Vagina (tissue), 2 donors: ENCODE measurements around the gene PTGR3. TPM values are rescaled to one million over a fixed set of nuclear protein-coding genes. Genes with fewer than 3 reads are reported as not detected.
A peak's percentile ranks its signal among the peaks of the same experiment; 100 is the strongest.

Experiments
- DNase-seq, 2 donors: peaks; one replicate each; pipeline ENCODE4 v3.0.0-alpha.2; 2017; ENCODE audit errors: extremely low spot score in 2 of 2
- H3K27ac ChIP-seq: fragments of 200-600 bp; sonication (generic); one replicate; pipeline ENCODE4 v1.5.1; 2019
- H3K27me3 ChIP-seq: fragments of 200-600 bp; sonication (generic); one replicate; pipeline ENCODE4 v1.5.1; 2019
- H3K36me3 ChIP-seq, 2 donors: fragments of 200-600 bp; sonication (generic); one replicate each; pipeline ENCODE4 v1.5.1; 2017 to 2019
- H3K4me1 ChIP-seq: fragments of 200-600 bp; sonication (generic); one replicate; pipeline ENCODE4 v1.5.1; 2019
- H3K4me3 ChIP-seq, 2 donors: fragments of 200-600 bp; sonication (generic); 1 replicate in 1 of 2; 2 replicates in 1 of 2; pipeline ENCODE4 v1.5.1; 2016 to 2019
- H3K9me3 ChIP-seq: fragments of 200-600 bp; sonication (generic); one replicate; pipeline ENCODE4 v1.5.1; 2019
- POLR2A ChIP-seq, 2 donors: fragments of 450-650 bp; IDR thresholded peaks; one replicate each; pipeline ENCODE4 v1.6.1; 2017; ENCODE audit warnings: antibody characterized with exemption in 2 of 2, mild to moderate bottlenecking in 2 of 2, moderate library complexity in 2 of 2
- POLR2AphosphoS5 ChIP-seq, 2 donors: sonication (generic); formaldehyde crosslinking; IDR thresholded peaks; one replicate each; pipeline ENCODE4 v1.9.0; 2017; ENCODE audit warnings: antibody characterized with exemption in 2 of 2, mild to moderate bottlenecking in 2 of 2, low read depth in 1 of 2; ENCODE audit not compliant: insufficient read depth in 1 of 2
- intact Hi-C: fragments of 100-400 bp; cut with DNase I; formaldehyde crosslinking; loops from one replicate; pipeline ENCODE4 v1.15.1; 2023
- total RNA-seq: library from RNA; depleted of rRNA; stranded (reverse); fragments of >200 nt; gene quantifications from one replicate; pipeline ENCODE4 v1.2.3, GENCODE V29; 2016
- TF ChIP-seq, protein P1 (sequence below), 3 experiments: fragments of 450-650 bp in 2 of 3; fragments of 200-600 bp in 1 of 3; sonication (generic) in 1 of 3; IDR thresholded peaks; one replicate each; pipeline ENCODE4 v1.5.1; 2017 to 2019; ENCODE audit warnings: antibody characterized with exemption in 3 of 3, mild to moderate bottlenecking in 2 of 3, moderate library complexity in 2 of 3

Gene PTGR3
- total RNA-seq, 1 donor from 2014 or later = 16.0 TPM

DNA sequence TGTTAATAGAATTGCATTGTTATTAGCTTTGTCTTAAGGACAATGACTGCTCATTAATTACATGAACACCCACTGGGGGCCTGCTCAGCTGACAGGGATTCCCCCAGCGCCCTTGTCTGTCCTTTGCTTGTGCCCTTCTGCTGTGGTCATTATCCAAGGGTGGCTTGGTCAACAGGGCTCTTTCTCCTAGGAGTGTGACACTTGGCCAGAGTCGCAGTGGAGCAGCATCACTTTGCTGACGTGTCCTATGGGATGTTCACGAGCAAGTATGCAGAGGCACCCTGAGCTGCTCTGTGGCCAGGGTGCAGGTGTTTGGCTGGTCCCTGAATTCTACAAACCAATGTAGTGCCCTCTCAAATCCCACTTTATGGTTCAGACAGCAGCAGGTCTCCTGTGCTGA lies 46.0 kb downstream of the PTGR3 start:
- H3K27me3 ChIP-seq = no peaks in the 10 kb centered on the region
- DNase-seq = no peak
- no peaks in the 10 kb centered on the region for H3K36me3 ChIP-seq
- no peak overlapping the region for H3K4me3 ChIP-seq
- H3K4me1 ChIP-seq = no peaks in the 10 kb centered on the region
- TF ChIP-seq, protein P1, sequence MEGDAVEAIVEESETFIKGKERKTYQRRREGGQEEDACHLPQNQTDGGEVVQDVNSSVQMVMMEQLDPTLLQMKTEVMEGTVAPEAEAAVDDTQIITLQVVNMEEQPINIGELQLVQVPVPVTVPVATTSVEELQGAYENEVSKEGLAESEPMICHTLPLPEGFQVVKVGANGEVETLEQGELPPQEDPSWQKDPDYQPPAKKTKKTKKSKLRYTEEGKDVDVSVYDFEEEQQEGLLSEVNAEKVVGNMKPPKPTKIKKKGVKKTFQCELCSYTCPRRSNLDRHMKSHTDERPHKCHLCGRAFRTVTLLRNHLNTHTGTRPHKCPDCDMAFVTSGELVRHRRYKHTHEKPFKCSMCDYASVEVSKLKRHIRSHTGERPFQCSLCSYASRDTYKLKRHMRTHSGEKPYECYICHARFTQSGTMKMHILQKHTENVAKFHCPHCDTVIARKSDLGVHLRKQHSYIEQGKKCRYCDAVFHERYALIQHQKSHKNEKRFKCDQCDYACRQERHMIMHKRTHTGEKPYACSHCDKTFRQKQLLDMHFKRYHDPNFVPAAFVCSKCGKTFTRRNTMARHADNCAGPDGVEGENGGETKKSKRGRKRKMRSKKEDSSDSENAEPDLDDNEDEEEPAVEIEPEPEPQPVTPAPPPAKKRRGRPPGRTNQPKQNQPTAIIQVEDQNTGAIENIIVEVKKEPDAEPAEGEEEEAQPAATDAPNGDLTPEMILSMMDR (IDR thresholded peaks at IDR 0.05) = no peak
- TF ChIP-seq POLR2AphosphoS5 (IDR thresholded peaks at IDR 0.05; ENCODE audit: insufficient read depth in 1 of 2, low read depth in 1 of 2) = no peak
- TF ChIP-seq POLR2A (IDR thresholded peaks at IDR 0.05) = no peak
- H3K27ac ChIP-seq = no peak overlapping the region
- no peaks in the 10 kb centered on the region for H3K9me3 ChIP-seq
- intact Hi-C loops = no loop called here

DNA sequence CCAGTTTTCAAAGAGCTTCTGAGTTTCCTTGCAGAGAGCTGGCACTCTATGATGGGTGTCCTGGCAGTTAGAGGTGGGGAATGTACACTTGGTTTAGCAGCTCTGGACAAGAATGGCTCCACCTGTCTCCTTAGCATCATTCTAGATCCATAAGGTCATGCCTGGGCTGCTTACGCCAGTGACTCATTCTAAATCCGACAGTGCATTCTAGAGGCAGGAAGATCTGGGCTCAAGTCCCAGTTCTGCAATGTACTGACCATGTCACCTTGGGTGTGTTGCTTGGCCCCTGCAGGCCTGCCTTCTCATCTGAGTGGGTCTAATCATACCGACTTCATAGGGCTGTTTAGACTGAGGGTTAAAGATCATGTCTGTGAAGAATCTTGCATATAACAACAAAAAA lies 46.5 kb downstream of the PTGR3 start:
- Histone ChIP-seq H3K9me3 (no peaks in the 10 kb centered on the region), H3K4me3 (no peak overlapping the region), H3K27me3 (no peaks in the 10 kb centered on the region), H3K36me3 (no peaks in the 10 kb centered on the region), H3K27ac (no peak overlapping the region), H3K4me1 (no peaks in the 10 kb centered on the region)
- TF ChIP-seq, protein P1 (IDR thresholded peaks at IDR 0.05) = no peak
- no peak for TF ChIP-seq POLR2A (IDR thresholded peaks at IDR 0.05)
- TF ChIP-seq POLR2AphosphoS5 (IDR thresholded peaks at IDR 0.05; ENCODE audit: insufficient read depth in 1 of 2, low read depth in 1 of 2) = no peak
- DNase-seq = no peak
- intact Hi-C loops = no loop called here

DNA sequence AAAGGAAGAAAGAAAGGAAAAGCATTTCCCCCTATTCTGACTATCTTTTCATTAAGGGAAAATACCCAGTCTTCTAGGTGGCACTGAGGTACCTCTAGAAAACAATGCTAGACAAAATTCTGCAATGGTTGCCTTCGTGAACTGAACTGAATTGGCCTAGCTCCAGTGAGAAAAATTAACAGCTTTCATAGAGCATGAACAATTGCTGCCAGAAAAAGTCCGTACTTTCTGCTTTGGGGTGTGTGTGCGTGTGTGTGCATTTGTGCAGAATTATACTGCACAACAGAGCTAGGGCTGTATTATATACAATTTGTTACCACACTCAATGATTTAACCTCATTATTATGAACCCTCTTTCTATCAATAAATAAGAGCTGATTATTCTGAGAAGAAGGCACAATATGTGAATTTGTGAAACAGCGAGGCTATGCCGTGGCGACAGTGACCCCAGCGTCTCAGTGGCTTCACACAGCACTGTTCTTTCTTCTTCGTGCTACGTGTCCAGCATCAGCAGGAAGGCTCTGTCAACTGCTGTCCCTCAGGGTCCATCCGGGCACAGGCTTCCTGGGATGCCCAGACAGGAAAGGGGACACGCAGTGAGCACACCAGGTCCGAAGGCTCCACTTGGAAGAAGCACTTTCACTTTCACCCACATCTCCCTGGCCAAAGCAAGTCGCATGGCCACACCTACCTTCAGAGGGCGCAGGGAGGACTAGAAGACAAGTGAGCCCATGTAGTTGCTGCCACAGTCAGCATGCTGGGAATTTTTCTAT lies 47.5 kb downstream of the PTGR3 start:
- H3K9me3 ChIP-seq = no peaks in the 10 kb centered on the region
- no peak for DNase-seq
- intact Hi-C loops = no loop called here
- H3K27me3 ChIP-seq = no peaks in the 10 kb centered on the region
- H3K4me3 ChIP-seq = peak overlapping the region; percentile 15 to 36
- no peak overlapping the region for H3K27ac ChIP-seq
- H3K36me3 ChIP-seq = no peaks in the 10 kb centered on the region
- no peaks in the 10 kb centered on the region for H3K4me1 ChIP-seq
- TF ChIP-seq POLR2AphosphoS5 (IDR thresholded peaks at IDR 0.05; ENCODE audit: insufficient read depth in 1 of 2, low read depth in 1 of 2) (no peak), POLR2A (IDR thresholded peaks at IDR 0.05) (no peak)
- TF ChIP-seq, protein P1 (IDR thresholded peaks at IDR 0.05) = no peak

DNA sequence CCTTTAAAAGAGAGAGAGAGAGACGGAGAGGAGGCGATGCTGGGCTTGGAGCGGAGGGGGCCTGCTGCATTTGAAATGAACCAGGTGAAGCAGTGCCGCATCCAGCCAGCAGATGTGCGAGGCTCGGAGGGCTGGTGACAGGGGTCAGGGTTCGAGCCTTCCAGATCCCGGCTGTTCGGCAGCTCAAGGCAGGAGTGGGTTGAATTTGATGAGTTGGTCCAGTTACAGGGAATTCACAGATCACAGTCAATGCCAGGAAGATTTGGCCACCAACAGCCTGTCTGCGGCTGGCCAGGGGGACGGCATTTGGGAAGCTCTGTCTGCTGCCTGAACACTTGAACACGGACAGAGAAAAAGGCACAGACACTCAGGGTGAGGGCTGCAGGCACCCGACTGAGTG lies 48.6 kb downstream of the PTGR3 start:
- Histone ChIP-seq H3K27me3 (no peaks in the 10 kb centered on the region), H3K4me3 (peak overlapping the region; percentile 1 to 7), H3K36me3 (no peaks in the 10 kb centered on the region), H3K9me3 (no peaks in the 10 kb centered on the region), H3K4me1 (no peaks in the 10 kb centered on the region), H3K27ac (no peak overlapping the region)
- intact Hi-C loops = no loop called here
- DNase-seq = no peak
- no peak for TF ChIP-seq POLR2A (IDR thresholded peaks at IDR 0.05)
- TF ChIP-seq, protein P1 (IDR thresholded peaks at IDR 0.05) = no peak
- TF ChIP-seq POLR2AphosphoS5 (IDR thresholded peaks at IDR 0.05; ENCODE audit: insufficient read depth in 1 of 2, low read depth in 1 of 2) = no peak

DNA sequence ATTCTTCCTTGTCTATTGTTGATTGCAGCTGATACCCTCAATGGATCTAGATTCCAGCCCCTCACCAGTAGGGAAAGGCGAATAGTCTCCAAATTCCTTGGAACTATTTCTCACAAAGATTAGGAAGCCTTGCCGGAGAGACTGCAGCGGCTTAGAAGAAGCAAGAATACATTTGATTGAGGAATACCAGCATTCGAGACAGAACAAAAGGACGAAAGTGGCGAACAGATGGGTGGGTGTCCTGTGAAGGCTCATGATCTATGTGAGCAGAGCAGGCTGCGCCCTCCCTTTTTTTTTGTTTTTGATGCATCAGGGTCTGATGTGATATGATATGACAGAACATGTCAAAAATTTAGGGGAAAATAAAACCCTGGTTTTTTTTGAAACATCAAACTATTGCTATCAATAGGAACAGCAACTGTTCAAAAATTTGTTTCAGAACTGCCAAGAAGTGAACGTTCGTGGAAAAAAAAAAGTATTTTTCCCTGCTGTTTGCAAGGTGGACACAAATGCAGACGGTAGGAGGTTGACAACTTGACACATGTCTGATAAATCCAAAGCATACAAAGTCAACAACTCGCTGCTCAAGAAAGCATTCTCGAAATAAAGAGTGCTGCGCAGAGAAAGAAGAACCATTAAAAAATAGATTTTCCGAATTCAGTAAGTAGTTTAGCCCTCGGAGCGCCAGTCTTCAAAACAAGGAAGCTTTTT lies 49.1 kb downstream of the PTGR3 start:
- intact Hi-C loops = no loop called here
- DNase-seq = no peak
- no peaks in the 10 kb centered on the region for H3K4me1 ChIP-seq
- H3K9me3 ChIP-seq = no peaks in the 10 kb centered on the region
- peak overlapping the region; percentile 1 to 7 for H3K4me3 ChIP-seq
- H3K36me3 ChIP-seq = no peaks in the 10 kb centered on the region
- no peaks in the 10 kb centered on the region for H3K27me3 ChIP-seq
- no peak overlapping the region for H3K27ac ChIP-seq
- TF ChIP-seq POLR2A (IDR thresholded peaks at IDR 0.05) = no peak
- no peak for TF ChIP-seq POLR2AphosphoS5 (IDR thresholded peaks at IDR 0.05; ENCODE audit: insufficient read depth in 1 of 2, low read depth in 1 of 2)
- TF ChIP-seq, protein P1 (IDR thresholded peaks at IDR 0.05) = no peak
